Activated CD4-positive, alpha-beta T cell treated with anti-CD3 and anti-CD28 coated beads, Interleukin-2, amount 50 U/mL, for 16 hours (primary cell): ENCODE results near the gene CIZ1.

Source experiments
- DNase-seq: peaks from one replicate; pipeline ENCODE4 v3.0.0-alpha.2; 2020

Gene CIZ1

DNA sequence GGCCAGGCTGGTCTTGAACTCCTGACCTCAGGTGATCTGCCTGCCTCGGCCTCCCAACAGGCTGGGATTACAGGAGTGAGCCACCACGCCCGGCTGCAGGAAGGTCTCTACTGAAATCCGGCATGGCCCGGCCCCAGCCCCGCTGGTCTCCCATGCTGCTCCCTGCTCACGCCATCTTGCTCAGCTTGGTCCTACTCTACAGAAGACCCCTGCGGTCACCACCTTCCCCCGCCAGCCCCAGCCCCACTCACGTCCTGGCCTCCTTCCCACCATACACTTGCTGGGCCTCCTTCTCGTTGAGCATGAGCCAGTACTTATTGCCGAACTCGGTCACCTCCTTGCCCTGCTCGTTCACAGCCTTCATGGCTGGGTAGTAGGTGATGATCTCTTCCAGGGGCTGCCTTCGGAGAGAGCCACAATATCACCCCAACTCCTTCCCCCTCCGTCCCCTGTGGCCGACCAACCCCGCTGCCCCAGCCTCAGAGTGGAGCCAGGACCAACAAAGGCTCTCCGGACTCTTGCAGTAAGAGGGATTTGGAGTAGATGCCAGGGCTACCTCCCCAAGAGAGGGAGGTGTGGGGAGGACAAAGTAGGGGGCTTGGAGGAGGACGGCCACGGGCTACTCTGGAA, 67.8 kb downstream of the CIZ1 start:
- no peak for DNase-seq

DNA sequence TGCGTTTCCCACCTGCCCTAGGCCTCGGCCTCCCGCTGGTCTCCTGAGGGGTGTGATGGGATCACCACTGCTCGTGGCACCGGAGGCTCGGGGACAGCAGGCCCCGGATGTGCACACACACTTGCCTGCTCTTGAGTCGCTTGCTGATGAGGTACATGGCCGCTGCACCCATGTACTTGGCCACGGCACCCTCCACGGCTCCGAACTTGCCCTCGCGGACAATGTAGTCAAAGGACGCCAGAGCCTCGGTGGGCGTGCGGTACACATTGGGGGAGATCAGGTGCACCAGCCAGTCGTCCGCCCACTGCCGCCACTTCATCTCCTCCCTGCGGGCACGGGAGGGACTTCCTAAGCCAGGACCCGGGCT, 68.6 kb downstream of the CIZ1 start:
- no peak for DNase-seq

- no peak for DNase-seq
These were observed 69.2 kb downstream of the CIZ1 start for GRCh38 chr9:128121924-128122808.

DNA sequence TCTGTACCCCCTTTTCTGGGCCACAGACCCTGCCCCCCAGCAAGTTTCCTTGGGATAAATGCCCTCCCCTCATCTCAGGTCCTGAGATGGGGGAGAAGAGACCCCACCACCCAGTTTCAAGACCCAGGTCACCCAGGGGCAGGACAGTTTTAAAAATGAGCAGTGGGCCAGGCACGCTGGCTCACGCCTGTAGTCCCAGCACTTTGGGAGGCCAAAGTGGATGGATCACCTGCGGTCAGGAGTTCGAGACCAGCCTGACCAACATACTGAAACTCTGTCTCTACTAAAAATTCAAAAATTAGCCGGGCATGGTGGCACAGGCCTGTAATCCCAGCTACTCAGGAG, 69.9 kb downstream of the CIZ1 start:
- no peak for DNase-seq

- no peak for DNase-seq
These were observed 70.5 kb downstream of the CIZ1 start for GRCh38 chr9:128120741-128121465.

DNA sequence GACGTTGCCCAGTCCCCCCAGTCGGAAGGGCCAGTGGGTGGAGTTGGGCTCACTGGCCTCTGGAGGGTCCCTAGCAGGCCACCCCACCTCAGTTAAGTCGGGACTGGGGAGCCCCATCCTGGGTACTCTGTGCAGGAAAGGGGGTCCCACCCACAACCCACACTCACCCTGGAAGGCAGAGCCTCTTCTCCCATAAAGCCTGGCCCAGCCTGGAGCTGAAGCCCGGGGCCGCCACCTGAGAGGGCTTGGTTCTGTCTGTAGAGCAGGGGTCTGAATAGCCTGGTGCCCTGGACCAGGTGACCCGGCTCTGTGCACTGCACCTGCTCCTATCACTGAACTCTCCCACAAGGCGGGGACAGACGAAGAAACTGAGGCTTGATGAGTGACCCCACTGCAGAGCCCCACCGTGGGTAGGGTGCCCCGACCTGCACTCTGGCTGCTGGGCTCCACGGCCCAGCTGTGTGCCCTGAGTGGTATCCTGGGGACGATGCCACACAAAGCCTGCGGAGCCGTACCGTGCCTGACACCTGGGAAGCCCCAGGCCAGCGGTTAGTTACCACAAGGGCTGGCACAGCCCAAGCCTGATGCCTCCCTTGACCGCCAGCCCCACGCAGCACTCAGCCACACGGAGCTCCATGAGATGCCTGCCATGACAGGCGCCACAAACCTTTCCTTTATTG, 71.2 kb downstream of the CIZ1 start:
- no peak for DNase-seq

- DNase-seq: no peak
These were observed 72.3 kb downstream of the CIZ1 start for GRCh38 chr9:128118971-128119665.

DNA sequence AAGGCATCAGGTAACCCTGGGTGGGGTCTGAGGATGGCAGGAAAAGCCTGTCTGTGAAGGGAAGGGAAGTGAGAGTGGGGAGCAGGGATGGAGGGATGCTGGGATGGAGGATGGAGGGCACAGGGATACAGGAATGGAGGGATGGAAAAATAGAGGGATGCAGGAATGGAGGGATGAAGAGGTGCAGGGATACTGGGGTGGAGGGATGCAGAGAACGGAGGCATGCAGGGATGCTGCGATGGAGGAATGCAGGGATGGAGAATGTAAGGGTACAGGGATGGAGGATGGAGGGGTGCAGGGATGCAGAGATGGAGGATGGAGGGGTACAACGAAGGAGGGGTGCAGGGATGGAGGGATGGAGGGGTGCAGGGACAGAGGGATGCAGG, 72.9 kb downstream of the CIZ1 start:
- DNase-seq: no peak

DNA sequence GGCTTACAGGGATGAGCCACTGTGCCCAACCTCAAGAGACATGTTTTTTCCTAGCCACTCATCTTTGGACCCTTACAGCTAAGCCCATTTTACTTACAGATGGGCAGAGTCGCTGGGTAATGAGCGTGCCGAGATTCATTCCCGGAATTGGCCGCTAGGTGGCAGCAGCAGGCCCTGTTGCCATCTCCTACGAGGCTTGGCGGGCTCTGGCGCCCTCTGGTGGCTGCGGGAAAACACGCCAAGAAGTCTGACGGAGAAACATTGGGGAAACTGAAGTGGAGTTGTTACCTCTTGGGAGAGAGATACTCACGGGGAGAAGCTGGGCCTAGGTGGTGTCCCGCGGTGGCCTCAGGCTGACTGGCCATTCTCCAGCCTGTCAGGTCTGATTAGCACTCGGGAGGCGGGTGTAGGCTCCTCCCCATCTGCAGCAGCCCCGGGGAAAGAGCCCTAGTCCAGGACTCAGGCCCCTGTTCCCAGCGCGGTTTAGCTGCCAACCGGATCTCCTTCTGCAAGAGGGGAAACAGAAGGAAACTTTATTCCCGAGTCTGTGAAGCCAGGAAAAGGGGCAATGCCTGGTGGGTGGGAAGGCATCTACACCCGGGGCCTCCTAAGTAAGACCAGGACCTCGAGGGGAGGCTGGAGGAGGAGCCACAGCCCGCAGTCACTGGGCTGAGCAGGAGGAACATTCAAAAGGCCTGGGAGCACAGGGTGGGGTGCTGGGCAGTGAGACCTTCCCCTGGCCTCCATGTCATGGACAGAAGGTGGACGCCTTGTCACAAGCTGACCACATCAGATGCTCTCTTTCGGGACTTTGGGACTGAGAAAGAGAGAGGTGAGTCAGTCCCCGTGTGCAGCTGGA, 73.5 kb downstream of the CIZ1 start:
- DNase-seq: peak; percentile 95

DNA sequence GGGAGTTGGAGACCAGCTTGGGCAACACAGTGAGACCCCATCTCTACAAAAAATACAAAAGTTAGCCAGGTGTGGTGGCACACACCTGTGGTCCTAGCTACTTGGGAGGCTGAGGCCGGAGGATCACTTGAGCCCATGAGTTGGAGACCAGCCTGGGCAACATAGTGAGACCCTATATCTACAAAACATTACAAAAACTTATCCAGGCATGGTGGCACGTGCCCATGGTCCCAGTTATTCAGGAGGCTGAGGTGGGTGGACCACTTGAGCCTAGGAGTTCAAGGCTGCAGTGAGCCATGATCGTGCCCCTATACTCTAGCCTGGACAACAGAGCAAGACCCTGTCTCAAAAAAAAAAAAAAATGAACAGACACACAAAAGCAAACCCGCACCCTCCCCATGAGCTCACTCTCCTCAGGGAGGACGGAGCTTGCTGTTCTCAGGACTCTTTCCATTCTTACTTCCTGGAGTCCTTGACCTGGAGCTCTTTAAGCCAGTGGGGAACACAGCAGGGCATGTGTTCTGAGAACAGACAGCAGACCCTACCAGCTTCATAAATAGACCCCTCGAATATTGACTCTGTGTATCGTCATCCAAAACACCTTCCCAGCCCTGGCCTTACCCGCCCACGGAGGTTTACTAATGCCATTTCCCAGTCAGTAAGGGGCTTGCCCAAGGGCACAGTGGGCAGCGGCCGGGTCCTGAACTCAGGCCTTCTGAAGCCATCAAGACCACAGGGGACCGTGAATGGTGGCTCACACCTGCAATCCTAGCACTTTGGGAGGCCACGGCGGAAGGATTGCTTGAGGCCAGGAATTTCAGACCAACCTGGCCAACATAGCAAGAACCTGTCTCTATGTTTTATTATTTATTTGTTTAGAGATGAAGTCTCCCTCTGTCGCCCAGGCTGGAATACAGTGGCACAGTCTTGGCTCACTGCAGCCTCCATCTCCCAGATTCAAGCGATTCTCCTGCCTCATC, 75.0 kb downstream of the CIZ1 start:
- DNase-seq: no peak
